ENCODE data around the gene CHST15. TPM values are rescaled to one million over a fixed set of nuclear protein-coding genes. Genes with fewer than 3 reads are reported as not detected.

The CHST15 gene
- polyA plus RNA-seq, 1 experiment = 3.2 TPM

DNA sequence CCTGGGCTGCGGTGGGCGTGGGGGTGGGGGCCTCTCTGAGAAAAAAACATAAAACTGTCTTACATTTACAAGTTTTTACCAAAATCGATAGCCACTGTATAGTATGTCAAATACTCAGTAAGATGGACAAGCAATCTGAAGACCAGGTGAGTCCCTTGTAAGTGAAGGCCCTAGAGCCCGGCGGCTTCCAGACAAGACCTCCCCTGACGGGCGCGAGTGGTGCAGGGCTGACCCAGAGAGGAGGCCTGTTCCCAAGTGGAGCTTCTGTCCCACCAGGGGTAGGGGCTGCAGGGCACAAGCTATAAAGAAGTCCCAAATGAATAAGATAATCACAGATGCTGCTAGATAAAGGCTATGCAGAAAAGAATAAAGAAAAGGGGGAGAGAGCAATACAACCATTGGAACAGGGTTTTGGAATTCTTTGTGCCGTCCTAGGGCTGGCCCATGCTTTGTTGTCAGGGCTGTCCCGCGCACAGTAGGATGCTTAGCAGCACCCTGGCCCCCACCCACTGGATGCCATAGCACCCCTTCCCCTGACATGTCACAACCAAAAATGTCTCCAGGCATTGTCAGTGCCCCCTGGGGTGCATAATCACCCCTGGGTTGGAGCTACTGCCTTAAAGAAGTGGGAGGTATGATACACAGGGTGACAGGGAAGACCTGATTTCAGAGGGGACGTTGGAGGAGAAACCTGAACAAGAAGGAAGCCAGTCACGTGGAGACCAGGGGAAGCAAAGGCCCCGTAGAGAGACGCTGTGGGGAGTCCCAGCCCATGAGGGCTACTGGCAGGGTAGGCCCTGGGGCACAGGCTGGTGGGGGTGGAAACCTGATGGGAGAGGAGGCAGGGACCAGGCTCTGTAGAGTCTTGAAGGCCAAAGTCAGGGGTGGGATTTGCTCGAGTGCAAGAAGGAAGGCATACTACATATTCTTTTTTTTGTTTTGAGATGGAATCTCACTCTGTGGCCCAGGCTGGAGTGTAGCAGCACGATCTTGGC is 43.1 kb downstream of the CHST15 start:
- no peak for TF ChIP-seq CTCF (IDR thresholded peaks at IDR 0.05; ENCODE audit: low read depth, low read length)
- Histone ChIP-seq H3K27ac (ENCODE audit: low read depth, low read length) (no peak overlapping the region), H3K4me3 (ENCODE audit: low read depth, low read length) (no peak overlapping the region), H3K9me3 (ENCODE audit: control insufficient read depth, insufficient read depth, low read length) (peaks cover 11% of the 10 kb centered on the region; the same call in 1 of the 2 replicates), H3K27me3 (ENCODE audit: control insufficient read depth, insufficient read depth, low read length) (peaks cover 3% of the 10 kb centered on the region)
- CTCF ChIA-PET = no interaction called here
- no peak for DNase-seq (ENCODE audit: low read depth, low spot score)
- POLR2A ChIA-PET = no interaction called here

- ChIA-PET CTCF (no interaction called here), POLR2A (no interaction called here)
- TF ChIP-seq CTCF (IDR thresholded peaks at IDR 0.05; ENCODE audit: low read depth, low read length) = no peak
- no peak overlapping the region for H3K27ac ChIP-seq (ENCODE audit: low read depth, low read length)
- H3K9me3 ChIP-seq (ENCODE audit: control insufficient read depth, insufficient read depth, low read length) = peaks cover 12% of the 10 kb centered on the region; the same call in 1 of the 2 replicates
- no peak overlapping the region for H3K4me3 ChIP-seq (ENCODE audit: low read depth, low read length)
- DNase-seq (ENCODE audit: low read depth, low spot score) = no peak
- peaks cover 3% of the 10 kb centered on the region for H3K27me3 ChIP-seq (ENCODE audit: control insufficient read depth, insufficient read depth, low read length)
Measured at GRCh38 chr10:124049484-124049883, 43.9 kb downstream of the CHST15 start.

DNA sequence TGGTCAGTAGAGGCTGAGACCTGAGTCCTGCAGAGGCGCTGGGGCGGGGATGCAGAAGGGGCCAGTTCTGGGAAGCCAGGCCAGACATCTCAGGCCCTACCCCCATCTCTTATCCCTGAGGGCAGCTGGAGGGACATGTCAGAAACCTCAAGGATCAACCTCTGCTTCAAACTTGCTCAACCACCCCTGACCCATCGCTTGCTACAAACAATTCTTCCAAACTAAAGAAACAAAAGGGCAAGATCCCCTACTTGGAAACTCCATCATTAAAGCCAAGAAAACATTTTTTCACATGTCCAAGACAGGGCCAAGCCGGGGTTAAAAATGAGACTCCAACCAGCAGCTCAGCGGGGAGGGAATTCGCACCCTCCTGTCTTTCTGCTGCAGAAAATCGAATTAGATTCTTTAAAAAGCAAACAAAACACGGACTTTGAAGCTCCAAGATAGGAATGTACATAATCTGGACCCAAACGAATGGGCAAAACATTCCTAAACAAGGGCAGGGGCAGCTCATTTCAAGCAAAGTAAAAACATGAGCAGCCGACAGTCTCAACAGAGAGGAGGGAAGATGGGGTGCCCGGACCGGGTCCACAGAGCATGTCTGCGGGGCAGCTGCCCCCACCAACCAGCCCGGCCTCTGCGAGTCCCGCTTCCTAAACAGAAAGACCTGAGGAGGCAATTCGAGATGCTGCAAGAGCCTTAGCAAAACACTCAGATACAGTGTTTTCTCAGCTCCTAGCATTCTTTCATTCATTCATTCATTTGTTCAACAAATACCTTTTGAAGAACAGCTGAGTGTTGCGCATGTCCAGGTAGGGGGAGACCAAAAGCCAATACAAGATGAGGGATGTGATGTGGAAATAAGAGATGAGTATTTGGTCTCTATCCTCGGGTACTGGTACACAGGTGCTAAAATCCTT is 44.8 kb downstream of the CHST15 start:
- Histone ChIP-seq H3K27me3 (ENCODE audit: control insufficient read depth, insufficient read depth, low read length) (peaks cover 3% of the 10 kb centered on the region), H3K27ac (ENCODE audit: low read depth, low read length) (no peak overlapping the region), H3K9me3 (ENCODE audit: control insufficient read depth, insufficient read depth, low read length) (peaks cover 13% of the 10 kb centered on the region; the same call in 1 of the 2 replicates), H3K4me3 (ENCODE audit: low read depth, low read length) (no peak overlapping the region)
- no peak for TF ChIP-seq CTCF (IDR thresholded peaks at IDR 0.05; ENCODE audit: low read depth, low read length)
- ChIA-PET CTCF (interaction anchor here (1.1 to 1.5 kb wide), 2 partner anchors 54 to 340 kb away, joined by 3 to 5 read pairs; no protein-coding TSS in a partner anchor), POLR2A (no interaction called here)
- DNase-seq (ENCODE audit: low read depth, low spot score) = no peak

GRCh38 chr10:124047427-124048152 is 45.8 kb downstream of the CHST15 start:
- H3K27me3 ChIP-seq (ENCODE audit: control insufficient read depth, insufficient read depth, low read length) = peaks cover 3% of the 10 kb centered on the region
- H3K4me3 ChIP-seq (ENCODE audit: low read depth, low read length) = no peak overlapping the region
- no peak for DNase-seq (ENCODE audit: low read depth, low spot score)
- POLR2A ChIA-PET = no interaction called here
- CTCF ChIA-PET = interaction anchor here (1.1 to 1.5 kb wide), 2 partner anchors 53 to 341 kb away, joined by 3 to 5 read pairs; no protein-coding TSS in a partner anchor
- TF ChIP-seq CTCF (IDR thresholded peaks at IDR 0.05; ENCODE audit: low read depth, low read length) = no peak
- peaks cover 13% of the 10 kb centered on the region; the same call in 1 of the 2 replicates for H3K9me3 ChIP-seq (ENCODE audit: control insufficient read depth, insufficient read depth, low read length)
- H3K27ac ChIP-seq (ENCODE audit: low read depth, low read length) = no peak overlapping the region
